OCI-LY7 (cell line): ENCODE results near the gene LILRA5. TPM values are rescaled to one million over a fixed set of nuclear protein-coding genes. Genes with fewer than 3 reads are reported as not detected.
"Not testable (repeated sequence)": the region's sequence is repeated elsewhere in the genome, so short reads cannot be mapped to it uniquely, and the experiment has no call there.

ENCODE experiments used
- BruUV-seq: library from RNA; stranded (reverse); fragments of 400-500 nt; replicated peaks from 2 replicates; lab custom pipeline; 2021; lab: Mats Ljungman, UMichigan
- CTCF ChIA-PET: fragments of 300-600 bp; sonication (Branson Sonifier 250); formaldehyde crosslinking; loops from one replicate; lab custom pipeline; 2022; ENCODE audit warnings: antibody characterized with exemption; ENCODE audit not compliant: unreplicated experiment; lab: Charles Lee
- POLR2A ChIA-PET: fragments of 300-600 bp; sonication (Branson Sonifier 250); formaldehyde crosslinking; loops from one replicate; lab custom pipeline; 2022; ENCODE audit warnings: antibody characterized with exemption; lab: Charles Lee
- DNase-seq: peaks from one replicate; pipeline ENCODE4 v3.0.0-alpha.2; 2015; ENCODE audit warnings: low spot score
- H2AFZ ChIP-seq: fragments of 200-600 bp; sonication (generic), shearing (Covaris generic); 2 replicates; pipeline ENCODE4 v1.6.1; 2014; ENCODE audit warnings: mild to moderate bottlenecking, antibody characterized with exemption, low read length, moderate library complexity
- H3K27ac ChIP-seq: fragments of 200-600 bp; sonication (generic); 2 replicates; pipeline ENCODE4 v1.5.1; 2014; ENCODE audit warnings: mixed run types, low read depth, mild to moderate bottlenecking, moderate library complexity, low read length, inconsistent platforms; ENCODE audit not compliant: poor library complexity, severe bottlenecking
- H3K36me3 ChIP-seq: fragments of 200-600 bp; sonication (generic); 2 replicates; pipeline ENCODE4 v1.6.1; 2014; ENCODE audit warnings: mild to moderate bottlenecking, antibody characterized with exemption, low read length, moderate library complexity, mixed read lengths; ENCODE audit not compliant: insufficient read depth
- H3K4me1 ChIP-seq: fragments of 200-600 bp; sonication (generic); 2 replicates; pipeline ENCODE4 v1.5.1; 2014; ENCODE audit warnings: mild to moderate bottlenecking, low read length; ENCODE audit not compliant: insufficient read depth, poor library complexity, severe bottlenecking
- H3K4me2 ChIP-seq: fragments of 200-600 bp; sonication (generic); 2 replicates; pipeline ENCODE4 v1.6.1; 2014; ENCODE audit warnings: mild to moderate bottlenecking, low read length
- H3K4me3 ChIP-seq: fragments of 200-600 bp; sonication (generic); 2 replicates; pipeline ENCODE4 v1.5.1; 2014; ENCODE audit warnings: mild to moderate bottlenecking, low read depth, low read length; ENCODE audit not compliant: poor library complexity, severe bottlenecking
- H3K79me2 ChIP-seq: fragments of 200-600 bp; sonication (generic); 2 replicates; pipeline ENCODE4 v1.6.1; 2016; ENCODE audit warnings: low read depth, mild to moderate bottlenecking, low read length, moderate library complexity, mixed read lengths; ENCODE audit not compliant: insufficient read depth
- H3K9me2 ChIP-seq: fragments of 200-600 bp; sonication (generic); 2 replicates; pipeline ENCODE4 v1.6.1; 2016; ENCODE audit warnings: mild to moderate bottlenecking, low read length, mixed read lengths; ENCODE audit not compliant: insufficient read depth
- H3K9me3 ChIP-seq: fragments of 200-600 bp; sonication (generic); 2 replicates; pipeline ENCODE4 v1.6.1; 2014; ENCODE audit warnings: mild to moderate bottlenecking, mixed run types, low read length, mixed read lengths
- H4K20me1 ChIP-seq: fragments of 200-600 bp; sonication (generic); 2 replicates; pipeline ENCODE4 v1.6.1; 2014; ENCODE audit warnings: mild to moderate bottlenecking, antibody characterized with exemption, low read length, moderate library complexity, mixed read lengths; ENCODE audit not compliant: insufficient read depth
- CTCF ChIP-seq: fragments of 200-600 bp; sonication (generic); conservative IDR thresholded peaks from 2 replicates; pipeline ENCODE4 v1.5.1; 2014; ENCODE audit warnings: mild to moderate bottlenecking, antibody characterized with exemption, low read length, moderate library complexity, mixed read lengths
- EZH2phosphoT487 ChIP-seq: fragments of 200-600 bp; sonication (generic); IDR thresholded peaks from 2 replicates; pipeline ENCODE4 v1.6.1; 2018; ENCODE audit warnings: low read depth, borderline replicate concordance, mild to moderate bottlenecking, mixed run types, antibody characterized with exemption, low read length, moderate library complexity, mixed read lengths
- intact Hi-C: fragments of 100-400 bp; cut with micrococcal nuclease; formaldehyde crosslinking; loops from one replicate; pipeline ENCODE4 v1.10.0; 2022; ENCODE audit not compliant: unreplicated experiment
- total RNA-seq, 2 experiments: library from RNA; depleted of rRNA in 1 of 2; stranded (reverse); fragments of >200 nt in 1 of 2; shearing (Covaris generic) in 1 of 2; gene quantifications; 2 replicates each; pipeline ENCODE4 v1.2.3, GENCODE V29; 2014 to 2022

The LILRA5 gene
- total RNA-seq, 2 experiments from 2014 or later: not detected

DNA sequence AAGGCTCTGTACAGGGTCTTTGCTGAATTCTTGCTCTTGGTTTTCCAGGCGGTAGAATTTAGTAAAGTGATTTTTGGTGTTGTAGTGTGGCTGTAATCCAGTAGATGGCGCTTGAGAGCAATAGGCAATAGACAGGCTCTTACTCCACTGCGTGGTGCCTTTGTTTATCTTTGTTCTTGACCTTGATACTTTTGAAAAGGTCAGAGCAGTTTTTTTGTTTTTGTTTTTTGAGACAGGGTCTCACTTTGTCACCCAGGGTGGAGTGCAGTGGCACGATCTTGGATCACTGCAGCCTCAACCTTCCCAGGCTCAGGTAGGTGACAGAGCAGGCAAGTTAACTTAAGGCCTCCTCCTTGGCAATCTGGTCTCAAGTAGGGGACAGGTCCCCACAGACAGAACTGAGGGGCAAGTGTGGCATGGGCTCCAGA lies 12.2 kb upstream of the LILRA5 start:
- DNase-seq: peak; percentile 69
- POLR2A ChIA-PET: no interaction called here
- Histone ChIP-seq H2AFZ (no peak overlapping the region), H3K9me2 (no peaks in the 10 kb centered on the region), H3K36me3 (no peaks in the 10 kb centered on the region), H3K4me1 (peaks cover 6% of the 10 kb centered on the region), H4K20me1 (no peaks in the 10 kb centered on the region), H3K27ac (no peak overlapping the region), H3K4me3 (no peak overlapping the region), H3K9me3 (no peaks in the 10 kb centered on the region), H3K79me2 (no peaks in the 10 kb centered on the region), H3K4me2 (no peak overlapping the region)
- BruUV-seq: no TSS peak
- CTCF ChIA-PET: no interaction called here
- intact Hi-C loops: loop anchor here (1.0 kb wide), 2 partner anchors 29 to 66 kb away; no protein-coding TSS in a partner anchor
- TF ChIP-seq CTCF: peak; percentile 100
- TF ChIP-seq EZH2phosphoT487: no peak

- Histone ChIP-seq H3K4me3 (no peak overlapping the region), H3K79me2 (no peaks in the 10 kb centered on the region), H3K4me1 (peaks cover 10% of the 10 kb centered on the region), H3K9me2 (no peaks in the 10 kb centered on the region), H2AFZ (no peak overlapping the region), H3K27ac (no peak overlapping the region), H3K9me3 (no peaks in the 10 kb centered on the region), H4K20me1 (no peaks in the 10 kb centered on the region), H3K4me2 (no peak overlapping the region), H3K36me3 (no peaks in the 10 kb centered on the region)
- intact Hi-C loops: loop anchor here (1.0 kb wide), 1 partner anchor 64 kb away; no protein-coding TSS in a partner anchor
- no TSS peak for BruUV-seq
- ChIA-PET CTCF (no interaction called here), POLR2A (no interaction called here)
- TF ChIP-seq CTCF (no peak), EZH2phosphoT487 (no peak)
- no peak for DNase-seq
Observed at GRCh38 chr19:54324071-54324470, 11.1 kb upstream of the LILRA5 start.

DNA sequence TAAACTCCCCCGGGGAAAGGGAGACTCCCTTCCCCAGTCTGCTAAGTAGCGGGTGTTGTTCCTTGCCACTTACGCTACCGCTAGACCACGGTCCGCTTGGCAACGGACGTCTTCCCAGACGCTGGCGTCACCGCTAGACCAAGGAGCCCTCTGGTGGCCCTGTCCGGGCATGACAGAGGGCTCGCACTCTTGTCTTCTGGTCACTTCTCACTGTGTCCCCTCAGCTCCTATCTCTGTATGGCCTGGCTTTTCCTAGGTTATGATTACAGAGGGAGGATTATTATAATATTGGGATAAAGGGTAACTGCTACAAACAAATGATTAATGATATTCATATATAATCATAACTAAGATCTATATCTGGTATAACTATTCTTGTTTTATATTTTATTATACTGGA lies 10.0 kb upstream of the LILRA5 start:
- H3K36me3 ChIP-seq, DNase-seq, H3K9me3 ChIP-seq, CTCF ChIA-PET, H3K4me3 ChIP-seq, H4K20me1 ChIP-seq, intact Hi-C loops, H3K4me2 ChIP-seq, BruUV-seq, H2AFZ ChIP-seq, POLR2A ChIA-PET, H3K9me2 ChIP-seq, H3K27ac ChIP-seq, H3K79me2 ChIP-seq: not testable (repeated sequence)
- H3K4me1 ChIP-seq: peaks cover 13% of the 10 kb centered on the region

GRCh38 chr19:54322295-54322694 lies 9.3 kb upstream of the LILRA5 start:
- H3K79me2 ChIP-seq, H2AFZ ChIP-seq, H3K27ac ChIP-seq, H3K4me2 ChIP-seq, H3K36me3 ChIP-seq, H3K9me3 ChIP-seq, H3K4me3 ChIP-seq, CTCF ChIA-PET, H3K9me2 ChIP-seq, DNase-seq, BruUV-seq, H4K20me1 ChIP-seq, intact Hi-C loops, POLR2A ChIA-PET: not testable (repeated sequence)
- peaks cover 10% of the 10 kb centered on the region for H3K4me1 ChIP-seq
